GM19099 (cell line): ENCODE measurements around the gene GNAL.

Source experiments
- POLR2A ChIP-seq: IDR thresholded peaks from 3 replicates; pipeline ENCODE4 v1.6.1; 2011; ENCODE audit warnings: low read depth; ENCODE audit not compliant: insufficient read length; ENCODE audit errors: extremely low read depth

The GNAL gene

GRCh38 chr18:11905613-11906012, 216.5 kb downstream of the GNAL start:
- TF ChIP-seq POLR2A = no peak

- no peak for TF ChIP-seq POLR2A
Measured at GRCh38 chr18:11906176-11906575, 217.1 kb downstream of the GNAL start.

GRCh38 chr18:11906926-11907874, 218.1 kb downstream of the GNAL start:
- TF ChIP-seq POLR2A = no peak

DNA sequence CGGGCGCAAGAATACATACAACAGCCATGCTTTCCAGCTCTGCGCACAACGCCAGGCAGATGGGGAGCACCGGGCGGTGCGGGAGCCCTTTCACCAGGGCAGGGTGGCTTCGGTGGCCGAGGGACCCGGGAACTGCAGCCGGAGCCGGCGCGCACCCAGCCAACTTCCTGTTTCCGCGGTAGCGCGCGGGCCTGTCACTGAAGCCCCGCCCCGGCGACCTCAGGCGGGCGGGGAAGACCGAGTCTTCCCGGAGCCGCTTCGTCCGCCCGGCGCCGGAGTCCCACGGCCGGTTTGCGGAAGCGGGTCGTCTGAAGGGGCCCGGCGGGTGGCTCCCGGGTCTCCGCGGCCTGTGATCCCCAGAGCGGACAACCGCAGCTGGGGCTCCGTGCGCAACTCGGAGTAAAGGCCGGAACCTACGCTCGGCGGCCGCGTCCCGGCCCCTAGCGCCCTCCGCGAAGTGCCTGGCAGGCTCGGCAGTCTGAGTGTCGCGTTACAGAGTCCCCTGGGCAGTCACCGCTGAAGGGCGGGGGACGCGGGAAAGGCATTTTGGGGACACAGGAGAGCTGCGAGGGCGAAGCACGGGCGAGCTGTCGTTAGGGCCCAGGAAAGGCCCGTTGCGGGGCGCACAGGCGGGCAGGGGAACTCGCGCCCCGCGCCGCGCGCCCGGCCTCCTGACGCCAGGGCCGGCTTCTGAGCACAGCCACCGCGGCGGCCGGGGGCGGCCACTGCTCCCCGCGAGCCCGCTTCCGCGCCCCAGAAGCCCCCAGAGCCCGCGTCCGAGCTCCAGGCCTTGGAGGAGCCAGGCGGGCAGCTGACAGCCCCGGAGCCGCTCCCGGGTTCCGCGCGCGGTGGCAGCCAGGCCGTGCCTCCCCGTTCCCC, 219.4 kb downstream of the GNAL start, which contains the start of gene MPPE1:
Gene MPPE1, minus strand, starts transcription at position 136 of the 879 bp plus-strand sequence. CDS start 11,053 bp downstream, outside the sequence.
- peak; percentile 89 for TF ChIP-seq POLR2A

GRCh38 chr18:11909061-11909455, 220.0 kb downstream of the GNAL start:
- TF ChIP-seq POLR2A = no peak

DNA sequence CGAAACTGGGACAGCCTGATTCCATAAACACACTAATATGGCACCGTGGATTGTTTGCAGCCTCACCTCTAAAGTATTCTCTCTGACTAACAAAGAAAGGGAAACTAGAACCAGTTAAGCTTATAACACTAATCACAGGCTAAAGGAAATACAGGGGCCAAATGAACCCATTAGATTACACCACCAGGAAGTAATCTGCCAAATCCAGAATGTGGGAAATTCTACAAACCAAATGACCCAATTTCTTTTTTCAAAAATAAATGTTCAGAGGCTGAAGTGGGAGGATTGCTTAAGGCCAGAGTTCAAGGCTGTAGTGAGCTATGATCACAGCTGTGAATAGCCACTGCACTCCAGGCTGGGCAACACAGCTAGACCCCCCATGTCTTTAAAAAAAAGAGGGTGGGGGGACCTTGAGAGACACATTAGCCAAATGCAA, 220.5 kb downstream of the GNAL start:
- no peak for TF ChIP-seq POLR2A

- TF ChIP-seq POLR2A = no peak
Measured at GRCh38 chr18:11923450-11923849, 234.4 kb downstream of the GNAL start.

DNA sequence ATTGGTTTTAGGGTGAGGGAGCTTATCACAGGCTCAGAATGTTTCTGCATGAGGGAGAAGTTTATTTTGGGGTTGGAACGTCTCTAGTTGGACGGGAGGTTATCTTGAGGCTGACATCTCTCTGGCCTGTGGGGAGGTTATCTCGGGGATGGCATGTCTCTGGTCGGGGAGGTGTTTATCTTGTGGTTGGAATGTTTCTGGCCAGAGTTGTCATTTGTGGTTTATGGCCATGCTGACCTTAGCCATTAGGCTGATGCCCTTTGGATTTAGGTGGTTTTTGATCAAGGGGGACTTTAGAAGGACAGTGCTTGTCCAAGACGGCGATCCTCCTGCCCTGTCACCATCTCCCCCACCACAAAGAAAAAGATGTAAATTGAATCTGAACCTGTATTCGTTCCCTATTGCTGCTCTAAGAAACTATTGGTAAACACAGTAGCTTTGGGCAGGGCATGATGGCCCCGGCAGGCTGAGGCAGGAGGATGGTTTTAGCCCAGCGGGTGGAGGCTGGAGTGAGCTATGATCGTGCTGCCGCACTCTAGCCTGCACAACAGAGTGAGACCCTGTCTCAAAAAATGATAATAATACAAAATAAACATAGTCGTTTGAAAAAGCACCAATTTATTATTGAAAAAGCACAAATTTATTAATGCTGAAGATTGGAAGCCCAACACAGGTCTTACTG, 236.9 kb downstream of the GNAL start:
- no peak for TF ChIP-seq POLR2A

DNA sequence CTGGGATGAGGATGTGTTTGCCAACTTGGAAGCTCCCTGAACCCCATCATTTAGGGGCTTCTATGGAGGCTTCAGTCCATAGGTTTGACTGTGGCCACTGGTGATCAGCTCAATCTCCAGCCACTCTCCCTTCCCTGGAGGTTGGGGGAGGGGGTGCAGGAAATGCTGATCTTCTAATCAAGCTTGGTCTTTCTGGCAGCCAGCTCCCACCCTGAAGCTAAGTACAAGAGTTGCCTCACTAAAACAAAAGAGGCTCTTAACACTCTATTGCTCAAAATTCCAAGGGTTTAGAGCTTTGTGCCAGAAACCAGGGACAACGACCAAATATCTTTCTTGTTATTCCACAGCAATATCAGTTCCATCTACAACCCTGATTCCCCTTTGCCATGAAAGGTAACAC, 238.4 kb downstream of the GNAL start:
- no peak for TF ChIP-seq POLR2A

DNA sequence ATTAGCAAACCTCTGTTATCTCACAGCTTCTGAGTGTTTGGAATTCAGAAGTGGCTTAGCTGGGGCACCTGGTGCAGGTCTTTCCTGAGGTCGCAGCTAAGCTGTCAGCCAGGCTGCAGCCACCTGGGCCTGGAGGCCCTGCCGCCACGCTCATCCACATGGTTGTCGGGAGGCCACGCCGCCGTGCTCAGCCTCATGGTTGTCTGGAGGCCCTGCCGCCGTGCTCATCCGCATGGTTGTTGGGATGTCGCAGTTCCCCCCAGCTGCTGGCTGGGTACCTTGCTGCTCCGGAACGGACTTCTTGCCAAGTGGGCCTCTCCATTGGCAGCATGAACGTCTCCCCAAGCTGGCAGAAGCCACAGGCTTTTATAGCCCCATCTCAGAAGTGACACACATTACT, 243.3 kb downstream of the GNAL start:
- no peak for TF ChIP-seq POLR2A
